Activated CD4-positive, alpha-beta T cell treated with anti-CD3 and anti-CD28 coated beads for 4 hours (primary cell): ENCODE results near the gene ADAM19.

Experiments used
- DNase-seq, 2 donors: peaks; one replicate each; pipeline ENCODE4 v3.0.0-alpha.2; 2020

The ADAM19 gene

DNA sequence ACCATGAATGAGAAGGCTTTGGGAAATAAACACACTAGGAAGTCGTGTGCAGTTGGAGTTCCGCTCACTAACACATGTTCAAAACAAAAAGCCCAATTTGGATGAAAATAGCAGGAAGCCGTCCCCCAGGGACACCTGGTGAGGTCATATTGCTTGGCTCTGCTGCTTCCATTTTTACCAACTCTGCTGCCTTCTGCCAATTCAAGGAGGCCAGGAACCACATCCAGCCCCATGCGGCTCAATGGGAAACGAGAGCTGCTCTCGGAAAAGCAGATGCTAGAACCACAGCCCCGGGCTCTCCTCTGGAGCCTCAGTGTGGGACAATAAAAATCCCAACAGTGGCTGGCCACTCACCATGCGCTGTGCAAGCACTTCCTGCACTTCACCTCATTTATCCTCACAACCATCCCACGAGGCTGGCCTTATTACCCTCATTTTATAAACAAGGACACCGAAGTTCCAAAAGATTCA, 13.4 kb downstream of the ADAM19 start:
- no peak for DNase-seq

DNA sequence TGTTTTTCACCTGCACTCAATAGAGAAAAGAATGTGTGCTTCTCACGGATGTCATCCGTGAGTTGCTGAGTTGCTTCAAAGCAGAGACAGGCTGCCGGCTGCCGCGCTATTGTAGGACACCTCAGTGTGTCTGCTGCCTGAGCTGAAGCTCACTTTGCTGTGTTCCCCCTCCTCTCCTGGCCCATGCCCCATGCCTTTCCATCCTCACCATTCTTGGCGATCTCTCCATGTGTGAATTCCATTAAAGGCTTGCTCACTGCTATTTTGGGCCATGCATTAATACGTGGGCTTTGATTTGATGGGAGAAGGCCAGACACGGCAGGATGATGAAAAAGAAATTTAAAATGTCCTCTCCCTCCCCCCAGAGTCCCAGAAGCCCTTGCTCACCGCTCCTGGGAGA, 14.5 kb downstream of the ADAM19 start:
- DNase-seq: no peak

DNA sequence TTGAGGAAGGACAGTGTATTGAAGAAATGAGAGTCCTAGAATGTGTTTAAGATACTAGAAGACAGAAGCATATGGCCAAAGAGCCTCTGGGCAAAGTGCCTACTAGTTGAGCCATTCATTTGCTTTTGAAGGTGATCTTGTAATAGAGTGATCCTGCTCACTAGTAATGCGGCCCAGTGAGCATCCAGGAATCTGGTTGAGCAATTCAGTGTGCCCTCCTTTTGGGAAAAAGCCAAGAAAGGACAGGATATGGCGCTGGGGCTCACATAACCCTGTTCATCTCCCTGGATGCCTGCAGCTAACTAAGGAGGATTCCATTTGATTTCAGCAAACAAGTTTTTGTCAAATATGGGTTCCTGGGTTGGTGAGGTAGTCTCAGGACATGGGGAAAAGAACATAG, 16.3 kb downstream of the ADAM19 start:
- DNase-seq: no peak

DNA sequence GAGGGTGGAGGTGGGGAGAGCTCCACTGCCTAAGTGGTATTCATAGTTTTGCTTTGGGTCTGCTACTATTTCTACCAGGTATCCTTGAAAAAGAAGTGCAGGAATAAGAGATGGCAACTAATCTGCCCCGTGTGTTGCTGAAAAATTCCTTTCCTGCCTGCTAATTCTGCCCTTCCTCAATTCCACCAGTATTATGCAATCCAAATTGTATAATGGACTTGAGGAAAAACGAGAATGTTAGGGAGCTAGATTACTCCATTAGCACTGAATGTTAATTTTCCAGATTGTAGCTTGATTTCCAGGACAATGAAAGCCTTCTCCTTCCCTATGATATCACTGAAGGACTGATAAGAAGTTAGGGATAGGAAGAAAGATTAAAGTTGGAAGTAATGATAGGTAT, 16.9 kb downstream of the ADAM19 start:
- no peak for DNase-seq

DNA sequence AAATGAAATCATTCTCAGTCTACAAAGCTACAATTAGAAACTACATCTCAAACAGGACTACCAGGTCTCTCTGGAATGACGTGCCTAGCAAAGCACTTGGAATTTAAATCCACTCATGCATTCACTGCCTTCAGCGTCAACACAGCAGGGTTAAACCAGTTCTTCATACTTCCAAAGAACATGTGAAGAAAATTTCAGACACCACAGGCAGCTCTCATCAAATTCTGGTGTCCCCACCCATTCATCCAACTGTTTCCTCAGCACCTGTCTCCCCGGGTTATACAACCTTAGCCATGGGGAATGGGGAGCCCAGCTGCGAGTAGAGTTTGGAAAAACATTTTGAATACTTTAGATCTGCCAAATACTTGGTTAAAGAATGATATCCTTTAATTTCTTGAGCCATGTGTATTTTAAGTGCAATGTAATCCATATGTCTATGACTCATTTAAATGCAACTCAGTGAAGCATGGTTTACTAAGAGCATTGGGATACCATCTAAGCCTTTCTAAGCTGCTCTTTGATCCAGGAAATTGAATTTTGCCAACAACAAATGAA, 17.5 kb downstream of the ADAM19 start:
- no peak for DNase-seq

DNA sequence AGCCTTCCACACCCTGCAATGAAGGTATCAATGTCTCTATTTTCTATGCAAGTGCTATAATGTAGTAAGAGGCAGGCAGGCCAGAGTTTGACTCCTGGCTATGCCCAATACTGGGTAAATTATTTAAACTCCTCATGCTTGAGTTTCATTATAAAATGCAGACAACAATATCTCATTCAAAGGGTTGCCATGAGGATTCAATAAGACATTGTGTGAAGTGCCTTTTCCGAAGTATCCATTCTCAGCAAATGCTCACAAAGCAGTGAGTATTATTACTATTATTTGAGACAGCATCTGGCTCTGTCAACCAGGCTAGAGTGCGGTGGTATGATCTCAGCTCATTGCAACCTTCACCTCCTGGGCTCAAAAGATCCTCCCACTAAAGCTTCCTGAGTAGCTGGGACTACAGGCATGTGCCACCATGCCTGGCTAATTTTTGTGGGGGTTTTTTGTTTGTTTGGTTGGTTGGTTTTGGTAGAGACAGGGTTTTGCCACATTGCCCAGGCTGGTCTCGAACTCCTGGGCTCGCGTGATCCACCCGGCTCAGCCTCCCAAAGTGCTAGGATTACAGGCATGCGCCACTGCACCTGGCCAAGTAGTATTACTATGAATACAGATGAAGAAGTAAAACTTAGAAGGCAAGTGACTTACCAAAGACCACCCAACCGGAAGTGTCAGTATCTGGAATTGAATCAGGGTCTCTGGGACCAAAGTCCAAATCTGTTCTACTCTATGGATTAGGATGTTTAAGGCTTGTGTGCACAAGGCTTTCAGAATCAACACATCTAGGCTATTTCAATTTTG, 18.8 kb downstream of the ADAM19 start:
- no peak for DNase-seq

DNA sequence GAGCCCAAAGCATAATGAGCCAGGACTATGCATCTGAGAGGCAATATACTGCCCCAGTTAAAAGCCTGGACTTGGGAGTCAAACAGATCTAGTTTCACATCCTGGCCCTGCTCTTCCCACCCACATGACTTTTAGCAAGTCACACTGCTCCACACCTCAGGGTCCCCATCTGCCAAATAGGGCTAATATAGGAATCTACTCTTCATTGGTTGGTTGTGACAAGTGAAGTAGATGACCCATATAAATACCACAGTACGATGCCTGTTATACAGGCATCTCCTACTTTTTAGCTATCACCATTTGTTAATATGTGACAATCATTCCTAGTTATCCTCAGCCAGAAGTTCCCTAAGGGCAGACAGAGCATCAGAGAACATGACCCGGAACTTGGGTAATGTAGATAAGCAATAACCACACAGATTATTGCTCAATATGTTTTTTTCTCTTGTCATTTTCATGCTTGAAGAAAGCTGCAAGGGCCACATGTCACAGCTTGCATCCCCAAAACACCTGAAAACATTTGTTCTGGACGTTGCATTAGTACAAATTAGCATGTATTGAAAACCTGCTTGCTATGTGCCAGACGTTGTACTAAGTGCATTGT, 20.4 kb downstream of the ADAM19 start:
- no peak for DNase-seq

DNA sequence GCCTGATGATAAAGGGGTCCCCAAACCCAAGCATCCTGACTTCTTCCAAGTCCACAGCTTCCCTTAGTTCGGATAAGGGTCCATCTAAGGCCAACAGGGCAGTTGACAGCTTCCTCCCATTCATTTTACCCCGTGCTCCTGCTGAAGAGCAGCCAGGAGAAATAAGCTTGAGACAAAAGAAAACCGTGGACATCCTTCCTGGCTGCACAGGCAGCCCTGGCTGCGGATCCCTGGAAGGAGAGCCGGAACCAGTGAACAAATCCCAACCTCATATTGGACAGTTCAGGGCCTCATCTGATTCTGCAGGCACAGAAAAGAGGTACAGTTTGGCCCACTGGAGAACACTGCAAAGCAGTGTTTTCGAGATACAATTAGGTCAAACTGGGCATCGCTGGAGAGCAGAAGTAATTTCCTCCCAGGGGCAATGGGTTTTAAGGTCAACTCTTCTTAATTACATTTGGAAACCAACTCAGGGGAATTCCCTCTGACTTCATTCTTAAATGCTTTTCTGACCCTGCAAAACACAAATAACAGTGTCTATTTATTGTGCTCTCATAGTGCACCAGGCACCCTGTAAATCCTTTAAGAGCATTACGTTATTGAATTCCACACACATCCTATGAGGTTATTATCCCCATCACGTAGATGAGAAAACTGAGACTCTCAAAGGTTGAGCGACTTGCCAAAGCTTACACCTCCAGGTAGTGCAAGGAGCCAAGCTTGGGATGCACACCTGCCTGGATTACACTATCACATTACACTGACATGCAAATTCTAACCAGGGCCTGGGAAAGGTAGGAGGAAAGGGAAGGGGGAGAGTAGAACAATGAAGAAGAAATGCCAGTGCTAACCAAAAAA, 21.2 kb downstream of the ADAM19 start:
- DNase-seq: no peak

DNA sequence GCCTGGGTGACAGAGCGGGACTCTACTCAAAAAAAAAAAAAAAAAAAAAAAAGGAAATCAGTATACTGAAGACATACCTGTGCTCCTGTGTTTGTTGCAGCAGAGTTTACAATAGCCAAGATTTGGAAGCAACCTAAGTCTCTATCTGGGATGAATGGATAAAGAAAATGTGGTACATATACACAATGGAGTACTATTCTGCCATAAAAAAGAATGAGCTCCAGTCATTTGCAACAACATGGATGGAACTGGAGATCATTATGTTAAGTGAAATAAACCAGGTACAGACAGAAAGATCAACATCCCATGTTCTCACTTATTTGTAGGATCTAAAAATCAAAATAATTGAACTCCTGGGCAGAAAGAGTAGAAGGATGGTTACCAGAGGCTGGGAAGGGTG, 22.9 kb downstream of the ADAM19 start:
- DNase-seq: no peak

DNA sequence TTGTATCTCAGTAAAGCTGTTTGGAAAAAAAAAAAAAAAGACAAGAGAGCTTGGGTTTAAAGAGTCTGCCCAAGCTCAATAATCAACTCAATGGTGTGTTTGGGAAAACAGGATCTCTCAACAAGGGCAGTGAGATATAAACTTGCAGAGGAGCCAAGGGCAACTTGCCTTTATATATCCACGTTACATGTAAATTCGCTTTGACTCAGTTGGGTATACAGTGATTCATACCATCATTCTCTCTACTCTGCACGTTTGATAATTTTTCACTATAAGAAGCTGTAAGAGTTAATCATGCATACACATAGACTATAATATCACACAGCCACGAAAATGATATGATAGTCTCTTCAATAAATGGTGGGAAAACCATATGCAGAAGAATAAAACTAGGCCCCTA, 24.9 kb downstream of the ADAM19 start:
- no peak for DNase-seq

DNA sequence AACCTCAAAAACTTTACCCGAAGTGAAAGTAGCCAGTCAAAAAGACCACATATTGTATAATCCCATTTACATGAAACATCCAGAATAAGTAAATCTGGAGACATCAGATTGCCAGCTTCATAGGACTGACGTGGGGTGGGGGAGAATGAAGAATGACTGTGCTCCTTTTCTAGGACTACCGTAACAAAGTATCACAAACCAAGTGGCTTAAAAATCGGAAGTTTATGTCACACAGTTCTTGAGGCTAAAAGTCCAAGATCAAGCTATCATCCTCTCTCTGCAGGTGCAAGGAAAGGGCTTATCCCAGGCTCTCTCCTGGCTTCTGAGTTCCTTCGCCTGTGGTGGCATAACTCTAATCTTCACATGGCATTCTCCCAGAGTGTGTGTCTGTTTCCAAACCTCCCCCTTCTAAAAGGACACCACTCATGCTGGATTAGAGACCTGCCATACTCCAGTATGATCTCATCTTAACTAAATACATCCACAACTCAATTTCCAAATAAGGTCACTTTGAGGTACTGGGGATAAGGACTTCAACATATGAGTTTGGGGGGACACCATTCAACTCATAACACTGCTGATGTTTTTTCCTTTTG, 25.5 kb downstream of the ADAM19 start:
- no peak for DNase-seq

DNA sequence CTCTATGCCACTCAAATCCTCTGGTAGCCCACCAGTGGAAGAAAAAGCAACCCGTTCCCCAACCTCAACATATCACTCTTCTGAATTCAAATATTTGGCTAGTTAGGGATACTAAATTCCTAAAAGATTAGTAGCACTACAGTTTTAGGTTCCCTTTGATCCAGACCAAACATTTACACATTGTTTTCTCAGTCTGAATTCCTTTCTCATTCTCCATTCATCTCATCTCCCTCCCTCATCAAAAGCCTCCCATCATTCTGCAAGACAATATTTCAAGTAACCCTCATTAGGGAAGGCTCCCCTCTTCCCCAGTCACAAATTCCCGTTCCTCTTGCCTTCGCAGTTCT, 26.3 kb downstream of the ADAM19 start:
- DNase-seq: no peak

DNA sequence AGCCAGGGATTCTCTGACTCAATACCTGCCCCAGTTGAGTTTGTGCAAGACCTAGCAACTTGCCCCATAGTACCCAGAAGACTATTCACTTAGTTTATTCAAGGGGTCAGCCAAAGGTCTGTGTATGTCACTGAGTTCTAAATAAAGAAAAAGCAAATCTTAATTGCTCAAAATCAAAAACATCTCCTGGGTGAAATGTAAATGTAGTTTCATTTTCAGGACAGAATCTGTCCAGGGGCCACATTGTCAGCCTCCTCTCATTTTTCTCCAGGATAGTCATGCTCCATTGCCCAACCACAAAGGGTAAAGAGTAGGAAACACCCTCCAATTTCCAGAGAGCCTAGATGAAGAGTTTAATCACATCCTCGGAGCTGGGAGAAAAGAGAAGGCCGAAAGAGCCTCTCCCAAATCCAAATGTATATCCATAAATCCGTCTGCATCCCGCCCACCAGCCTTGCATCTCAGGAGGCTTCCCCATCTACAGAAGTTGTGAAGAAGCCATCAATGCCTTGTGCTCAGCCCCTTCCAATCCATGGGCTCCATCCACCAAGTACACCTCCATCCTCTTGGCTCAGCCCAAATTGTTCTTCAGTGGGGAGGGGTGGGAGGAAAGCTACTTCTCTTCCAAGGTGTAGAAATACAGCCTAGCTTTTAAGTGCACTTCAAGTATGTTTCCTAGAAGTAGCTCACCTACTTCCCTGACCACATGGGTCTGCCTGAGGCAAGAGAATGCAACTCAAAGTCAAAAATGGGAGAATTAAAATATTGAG, 26.9 kb downstream of the ADAM19 start:
- no peak for DNase-seq

DNA sequence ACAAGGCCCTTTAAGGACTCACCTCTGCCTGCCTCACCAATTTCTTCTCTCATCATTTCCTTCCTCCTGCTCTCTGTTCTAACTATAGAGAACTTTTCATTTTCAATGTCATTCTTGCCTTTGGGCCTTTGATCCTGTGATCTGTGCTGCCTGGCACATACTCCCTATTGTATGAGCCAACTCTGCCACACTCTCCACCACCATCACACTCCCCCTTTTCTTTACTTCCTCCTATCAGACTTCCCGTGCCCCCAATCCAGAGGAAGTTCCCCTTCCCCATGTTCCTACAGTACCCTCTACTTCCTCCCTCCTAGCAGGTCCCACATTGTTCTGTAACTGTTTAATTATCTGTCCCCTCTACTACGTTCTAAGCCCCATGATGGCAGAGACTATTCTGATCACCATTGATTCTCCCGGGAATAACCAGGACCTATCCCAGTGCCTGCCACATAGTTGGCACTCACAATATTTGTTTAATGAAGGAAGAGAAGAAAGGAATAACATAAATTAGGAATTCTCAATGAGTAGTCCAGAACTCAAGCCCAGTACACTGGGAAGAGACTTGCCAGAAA, 27.5 kb downstream of the ADAM19 start:
- DNase-seq: no peak

DNA sequence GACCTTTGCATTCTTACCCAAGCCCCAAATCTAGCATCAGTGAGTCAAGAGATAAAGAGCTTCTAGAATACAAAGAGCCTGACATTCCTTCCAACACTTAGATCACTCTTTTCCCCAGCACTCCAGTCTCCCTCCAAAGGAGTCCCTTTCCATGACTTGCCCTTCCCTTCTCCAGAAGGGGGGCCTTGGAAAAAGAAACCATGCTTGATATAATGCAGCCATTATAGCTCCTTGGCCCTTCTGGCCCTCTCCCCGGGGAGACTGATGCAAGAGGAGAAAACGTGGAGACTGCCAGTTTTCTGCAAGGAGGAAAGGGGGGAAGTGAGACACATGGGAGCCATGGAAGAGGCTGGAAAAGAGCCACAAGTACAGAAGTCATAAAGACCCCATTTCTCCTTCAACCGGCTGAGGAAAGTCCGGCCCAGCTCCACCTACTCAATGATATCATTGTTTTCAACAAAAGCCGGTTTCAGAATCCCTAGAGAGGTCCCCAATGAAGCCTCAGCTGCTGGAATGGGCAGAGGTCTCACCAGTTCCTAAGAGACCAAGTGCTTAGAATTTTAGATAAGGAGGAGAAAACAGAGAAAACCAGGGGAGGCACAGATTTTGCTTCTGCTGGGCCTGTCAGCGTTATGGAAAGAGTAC, 29.0 kb downstream of the ADAM19 start:
- DNase-seq: no peak

DNA sequence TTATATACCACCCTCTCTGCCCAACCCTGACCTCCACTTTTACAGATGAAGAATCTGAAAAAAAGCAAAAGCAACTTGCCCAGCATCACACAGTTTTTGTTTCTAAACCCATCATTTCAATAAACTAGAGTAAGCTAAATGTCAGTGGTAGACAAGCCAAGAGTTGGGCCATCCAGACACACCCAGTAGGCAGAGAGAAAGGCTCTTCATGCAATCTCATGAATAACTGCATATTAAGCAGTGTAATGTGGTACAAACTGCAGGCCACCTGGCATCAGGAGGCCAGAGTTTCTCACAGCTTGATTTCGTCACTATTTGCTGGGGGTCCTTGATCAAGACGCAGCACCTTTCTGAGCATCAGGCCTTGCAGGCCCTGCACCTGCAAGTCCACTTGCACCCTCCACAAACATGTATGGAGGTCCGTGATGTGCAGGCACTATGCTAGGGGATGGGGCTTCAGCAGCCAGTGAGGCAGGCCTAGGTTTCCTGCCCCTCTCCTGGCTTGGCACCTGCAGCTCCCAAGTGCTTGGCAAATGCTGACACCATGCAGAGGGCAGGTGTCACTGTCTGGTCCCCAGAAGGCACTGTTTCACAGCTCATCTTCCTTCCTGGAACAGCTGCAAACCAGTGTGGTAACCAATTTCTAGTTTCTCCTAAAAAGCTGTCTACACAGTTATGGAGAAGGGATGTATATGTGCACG, 29.8 kb downstream of the ADAM19 start:
- no peak for DNase-seq

DNA sequence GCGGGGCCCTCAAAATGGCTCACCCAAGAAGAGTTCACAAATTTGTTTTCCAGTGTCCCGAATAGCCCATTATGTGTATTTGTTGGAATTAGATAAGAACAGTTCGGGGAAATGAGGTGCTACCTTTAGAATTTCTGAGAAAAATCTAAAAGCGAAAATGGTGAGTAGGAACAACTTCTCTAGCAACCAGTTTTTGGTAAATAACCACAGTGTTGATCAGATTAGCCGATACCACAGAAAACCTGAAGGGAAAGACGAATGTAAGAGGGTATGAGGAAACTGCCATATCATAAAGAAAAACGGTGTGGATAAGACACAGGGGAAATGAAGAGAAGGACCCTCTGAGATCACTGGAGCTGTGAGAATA, 31.0 kb downstream of the ADAM19 start:
- DNase-seq: no peak

DNA sequence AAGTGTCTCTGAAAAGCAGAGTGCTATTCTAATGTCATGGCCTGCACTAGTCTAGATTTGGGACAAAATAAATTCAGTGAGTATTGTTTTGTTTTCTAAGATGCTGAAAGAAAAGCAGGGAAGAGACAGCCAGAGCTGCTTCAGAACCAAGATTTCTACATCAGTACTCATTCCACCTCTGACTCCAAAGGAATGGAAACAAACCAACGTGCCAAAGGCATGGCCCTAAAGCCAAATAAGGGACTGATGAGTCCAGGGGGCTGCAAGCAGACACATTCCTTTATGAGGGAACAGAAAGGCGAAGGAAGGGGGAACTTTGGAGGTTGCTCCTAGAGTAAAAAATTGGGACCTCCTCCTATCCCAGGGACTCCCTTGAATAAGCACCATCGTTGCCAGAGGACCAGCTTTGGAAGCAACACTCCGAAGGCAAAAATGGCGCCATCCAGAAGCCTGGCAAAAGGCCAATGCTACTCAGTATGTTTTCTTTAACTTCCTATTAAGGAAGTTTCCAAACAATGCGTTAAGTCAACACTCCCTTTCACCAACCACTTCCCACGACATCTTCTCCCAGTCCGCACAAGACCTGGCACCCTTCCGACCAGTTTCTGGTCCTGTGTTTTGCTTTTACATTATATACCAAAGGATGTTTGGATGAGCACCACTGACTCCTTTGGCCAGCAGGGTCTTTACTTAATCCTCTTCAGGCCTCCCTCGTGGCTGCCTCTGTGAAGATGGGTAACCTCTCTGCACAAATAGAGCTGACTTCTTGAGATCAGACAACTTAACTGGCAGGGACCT, 31.6 kb downstream of the ADAM19 start:
- no peak for DNase-seq

DNA sequence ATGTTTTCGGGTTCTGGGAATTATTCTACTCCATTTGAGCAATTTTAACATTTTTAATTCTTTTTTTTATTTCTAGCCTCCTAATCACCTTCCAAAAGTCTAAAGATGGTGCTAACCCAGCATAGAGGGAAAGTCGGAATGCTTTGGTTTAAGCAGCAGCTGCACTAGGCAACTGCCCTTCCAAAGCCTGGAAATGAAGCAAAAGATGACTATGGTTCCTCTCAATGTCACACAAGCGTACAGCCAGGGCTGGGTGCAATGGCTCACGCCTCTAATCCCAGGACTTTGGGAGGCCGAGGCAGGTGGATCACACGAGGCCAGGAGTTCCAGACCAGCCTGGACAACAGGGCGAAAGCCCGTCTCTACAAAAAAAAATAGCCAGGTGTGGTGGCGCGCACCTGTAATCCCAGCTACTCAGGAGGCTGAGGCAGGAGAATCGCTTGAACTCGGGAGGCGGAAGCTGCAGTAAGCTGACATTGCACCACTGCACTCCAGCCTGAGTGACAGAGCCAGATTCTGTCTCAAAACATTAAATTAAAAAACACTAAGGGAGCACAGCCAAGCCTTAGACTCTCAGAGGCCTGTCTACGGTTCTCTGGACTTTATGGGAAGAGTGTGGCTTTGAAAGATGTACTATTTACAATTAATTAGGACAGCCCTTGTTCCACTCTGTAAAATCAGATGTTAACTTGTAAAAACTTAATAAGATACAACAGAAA, 33.1 kb downstream of the ADAM19 start:
- no peak for DNase-seq
